HepG2 (cell line): ENCODE data around the gene NEU1. TPM values are rescaled to one million over a fixed set of nuclear protein-coding genes. Genes with fewer than 3 reads are reported as not detected.

ENCODE experiments used
- ATF7 ChIP-seq, 2 experiments: fragments of 450-650 bp in 1 of 2; sonication (generic) in 1 of 2; formaldehyde crosslinking in 1 of 2; IDR thresholded peaks; 2 replicates each; pipeline versions ENCODE4 v1.4.0 to v1.6.1; 2016 to 2020; ENCODE audit warnings: antibody characterized with exemption in 1 of 2, mild to moderate bottlenecking in 1 of 2, missing genetic modification reagents in 1 of 2
- GPBP1L1 ChIP-seq: sonication (generic); formaldehyde crosslinking; IDR thresholded peaks from 2 replicates; pipeline ENCODE4 v1.5.0; 2020; ENCODE audit warnings: mild to moderate bottlenecking, missing genetic modification reagents
- HDAC2 ChIP-seq: sonication (generic); formaldehyde crosslinking; IDR thresholded peaks from 2 replicates; pipeline ENCODE4 v1.4.0; 2020; ENCODE audit warnings: missing genetic modification reagents
- HMGA1 ChIP-seq: sonication (generic); formaldehyde crosslinking; conservative IDR thresholded peaks from 2 replicates; pipeline ENCODE4 v1.4.0; 2020; ENCODE audit warnings: missing genetic modification reagents
- HOXA9 ChIP-seq: sonication (generic); formaldehyde crosslinking; IDR thresholded peaks from 2 replicates; pipeline ENCODE4 v1.8.1; 2022; ENCODE audit warnings: missing genetic modification reagents, mild to moderate bottlenecking, moderate library complexity, borderline replicate concordance
- IKZF4 ChIP-seq: sonication (generic); formaldehyde crosslinking; IDR thresholded peaks from 2 replicates; pipeline ENCODE4 v1.5.1; 2020; ENCODE audit warnings: borderline replicate concordance, mild to moderate bottlenecking, low read depth, missing genetic modification reagents; ENCODE audit errors: not compliant biosample characterization
- KMT2A ChIP-seq: sonication (generic); formaldehyde crosslinking; IDR thresholded peaks from 2 replicates; pipeline ENCODE4 v1.4.0; 2020; ENCODE audit warnings: missing genetic modification reagents
- MAX ChIP-seq: IDR thresholded peaks from 2 replicates; pipeline ENCODE4 v1.6.1; 2012; ENCODE audit warnings: inconsistent platforms
- NCOA5 ChIP-seq: sonication (generic); formaldehyde crosslinking; IDR thresholded peaks from 2 replicates; pipeline ENCODE4 v1.4.0; 2020; ENCODE audit warnings: missing genetic modification reagents
- RNF219 ChIP-seq: sonication (generic); formaldehyde crosslinking; IDR thresholded peaks from 2 replicates; pipeline ENCODE4 v1.5.0; 2020; ENCODE audit warnings: mild to moderate bottlenecking, missing genetic modification reagents
- SOX5 ChIP-seq: IDR thresholded peaks from 2 replicates; pipeline ENCODE4 v1.6.1; 2016; ENCODE audit warnings: borderline replicate concordance
- ZMYM2 ChIP-seq: sonication (generic); formaldehyde crosslinking; IDR thresholded peaks from 2 replicates; pipeline ENCODE4 v1.8.0; 2022; ENCODE audit warnings: mild to moderate bottlenecking, missing genetic modification reagents
- ZNF446 ChIP-seq: sonication (generic); formaldehyde crosslinking; IDR thresholded peaks from 2 replicates; pipeline ENCODE4 v1.5.0; 2020; ENCODE audit warnings: mild to moderate bottlenecking, missing genetic modification reagents
- ZNF597 ChIP-seq: sonication (generic); formaldehyde crosslinking; IDR thresholded peaks from 2 replicates; pipeline ENCODE4 v1.5.0; 2020; ENCODE audit warnings: missing genetic modification reagents
- ZNF609 ChIP-seq: sonication (generic); formaldehyde crosslinking; IDR thresholded peaks from 2 replicates; pipeline ENCODE4 v1.4.0; 2020; ENCODE audit warnings: mild to moderate bottlenecking, missing genetic modification reagents, borderline replicate concordance
- ZNF841 ChIP-seq: sonication (generic); formaldehyde crosslinking; IDR thresholded peaks from 2 replicates; pipeline ENCODE4 v1.8.1; 2023; ENCODE audit warnings: missing genetic modification reagents, borderline replicate concordance
- polyA plus RNA-seq, 8 experiments: library from polyadenylated mRNA; depleted of rRNA in 3 of 8; stranded (reverse) in 7 of 8; unstranded in 1 of 8; fragments of >200 nt; fragmentation: Illumina TruSeq in 4 of 8; extraction: Trizol in 4 of 8; gene quantifications; 2 replicates each; pipeline versions ENCODE4 v1.2.1 to v1.2.3, GENCODE V29; 2011 to 2016; ENCODE audit warnings: low read depth in 4 of 8, missing spikeins in 1 of 8, mixed read lengths in 1 of 8; ENCODE audit not compliant: insufficient read depth in 1 of 8
- total RNA-seq, 5 experiments: library from RNA; depleted of rRNA; stranded (reverse); fragments of >200 nt; fragmentation: Illumina TruSeq; extraction: Trizol; gene quantifications; 2 replicates each; pipeline ENCODE4 v1.2.3, GENCODE V29; 2016; ENCODE audit warnings: low read depth in 1 of 5

Gene NEU1
- total and polyA plus RNA-seq, 2 of the 13 experiments (the other 11 are each of a cell fraction or from before 2014, with no cell fraction given): 215 to 297 TPM

- no peak for TF ChIP-seq GPBP1L1
- no peak for TF ChIP-seq NCOA5
- peak; percentile 69 for TF ChIP-seq IKZF4 (CRISPR knock-in tag)
- no peak for TF ChIP-seq HMGA1
- peak; percentile 54; the same call in 1 of the 2 replicates for TF ChIP-seq ZNF609 (CRISPR knock-in tag)
- TF ChIP-seq RNF219 (CRISPR knock-in tag): no peak
- peak; percentile 65; the same call in 1 of the 2 replicates for TF ChIP-seq MAX
- no peak for TF ChIP-seq HOXA9 (CRISPR knock-in tag)
- no peak for TF ChIP-seq HDAC2 (CRISPR knock-in tag)
- TF ChIP-seq ATF7 (IDR thresholded peaks at IDR 0.05): no peak
- no peak for TF ChIP-seq ATF7 (CRISPR knock-in tag; IDR thresholded peaks at IDR 0.05)
- no peak for TF ChIP-seq ZNF841 (CRISPR knock-in tag)
- no peak for TF ChIP-seq ZNF597
- TF ChIP-seq ZNF446: no peak
- peak; percentile 73 for TF ChIP-seq KMT2A (CRISPR knock-in tag)
- TF ChIP-seq ZMYM2: no peak
- TF ChIP-seq SOX5: peak; percentile 17; the same call in 1 of the 2 replicates
These were observed 47.4 kb downstream of the NEU1 start, which contains the start of the genes HSPA1A and HSPA1L (continued) for GRCh38 chr6:31815025-31815838.
